ENCODE data around the gene ZNF618.

- no peak for TF ChIP-seq CTCF (IDR thresholded peaks at IDR 0.05; ENCODE audit: borderline replicate concordance, extremely low read depth, low read length, poor library complexity, severe bottlenecking)
- TF ChIP-seq EZH2 (IDR thresholded peaks at IDR 0.05; ENCODE audit: borderline replicate concordance, low read depth, low read length, severe bottlenecking) = no peak
Measured at GRCh38 chr9:114092336-114092735, 216.2 kb downstream of the ZNF618 start.
